Skeletal muscle satellite cell (primary cell): ENCODE data around the gene SEM1.
"Not testable (repeated sequence)": the region's sequence is repeated elsewhere in the genome, so short reads cannot be mapped to it uniquely, and the experiment has no call there.

Experiments used
- H3K27me3 ChIP-seq: 2 replicates; pipeline ENCODE4 v1.7.0; 2013; ENCODE audit warnings: low read length; ENCODE audit not compliant: control insufficient read depth, insufficient read depth
- H3K36me3 ChIP-seq: 2 replicates; pipeline ENCODE4 v1.7.0; 2013; ENCODE audit warnings: mild to moderate bottlenecking, control low read depth, low read length; ENCODE audit not compliant: insufficient read depth
- H3K4me1 ChIP-seq: 2 replicates; pipeline ENCODE4 v1.7.0; 2013; ENCODE audit warnings: low read length; ENCODE audit not compliant: control insufficient read depth, insufficient read depth
- H3K4me2 ChIP-seq: 2 replicates; pipeline ENCODE4 v1.7.0; 2013; ENCODE audit warnings: mild to moderate bottlenecking, low read length
- H3K4me3 ChIP-seq: 2 replicates; pipeline ENCODE4 v1.7.0; 2013; ENCODE audit warnings: low read length
- H3K9ac ChIP-seq: 2 replicates; pipeline ENCODE4 v1.7.0; 2013; ENCODE audit warnings: mild to moderate bottlenecking, low read depth, low read length, moderate library complexity
- H3K9me3 ChIP-seq: replicated peaks from 2 replicates; pipeline ENCODE4 v1.7.0; 2013; ENCODE audit warnings: mild to moderate bottlenecking, control low read depth, low read length

SEM1 gene

DNA sequence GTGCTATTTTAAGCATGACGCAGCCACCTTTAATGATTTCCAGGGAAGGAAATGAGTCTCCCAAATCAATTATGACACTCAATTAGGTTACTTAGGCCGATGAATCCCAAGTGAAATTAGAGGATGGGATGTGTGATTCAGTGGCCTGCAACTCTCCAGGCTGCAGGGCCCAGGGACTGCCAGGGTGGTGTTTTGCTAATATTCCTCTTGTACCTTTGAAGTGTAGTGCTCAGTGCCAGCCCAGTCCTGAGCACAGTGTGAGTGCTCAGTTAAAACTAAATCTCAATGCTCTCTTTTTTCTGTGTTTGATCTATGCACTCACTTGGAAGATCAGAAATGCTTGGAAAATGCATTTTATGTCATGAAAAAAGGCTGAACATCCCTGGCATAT is 51.6 kb downstream of the SEM1 start:
- no peaks in the 10 kb centered on the region for H3K4me1 ChIP-seq
- H3K4me3 ChIP-seq: no peak overlapping the region
- H3K4me2 ChIP-seq: no peak overlapping the region
- no peaks in the 10 kb centered on the region for H3K9me3 ChIP-seq
- H3K36me3 ChIP-seq: no peaks in the 10 kb centered on the region
- H3K27me3 ChIP-seq: no peaks in the 10 kb centered on the region
- H3K9ac ChIP-seq: no peak overlapping the region

DNA sequence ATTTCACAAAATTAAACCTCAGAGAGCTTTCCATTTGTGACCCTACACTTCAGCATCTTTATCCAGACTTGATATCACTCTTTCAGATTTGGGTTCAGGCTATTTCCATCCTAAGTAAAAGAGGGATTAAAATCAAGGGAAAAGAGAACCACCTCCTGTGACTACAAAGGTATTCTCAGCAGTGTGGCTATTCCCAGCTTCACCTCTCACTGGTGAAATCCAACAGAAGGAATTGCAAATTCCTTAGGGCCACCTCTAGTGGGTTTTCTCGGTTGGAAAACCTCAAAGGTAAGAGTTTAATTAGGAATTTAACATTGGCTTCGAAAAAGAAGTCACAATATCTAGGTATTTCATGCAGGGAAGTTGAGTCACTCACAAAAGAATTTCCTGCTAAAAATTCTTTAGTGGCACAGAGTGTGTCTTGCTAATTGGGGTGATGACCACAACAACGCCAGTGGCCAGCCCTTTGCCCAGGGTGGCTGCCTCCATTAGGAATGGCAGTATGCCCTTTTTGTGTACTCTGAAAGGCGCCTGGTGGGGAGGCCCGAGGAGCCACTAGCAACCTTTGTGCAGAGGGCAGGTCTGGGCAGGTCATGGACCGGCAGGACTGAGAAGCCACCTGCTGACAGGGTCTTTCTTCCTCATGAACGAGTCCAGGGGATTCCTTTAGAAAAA is 52.2 kb downstream of the SEM1 start:
- no peak overlapping the region for H3K4me2 ChIP-seq
- no peaks in the 10 kb centered on the region for H3K27me3 ChIP-seq
- no peak overlapping the region for H3K9ac ChIP-seq
- no peak overlapping the region for H3K4me3 ChIP-seq
- H3K36me3 ChIP-seq: no peaks in the 10 kb centered on the region
- no peaks in the 10 kb centered on the region for H3K4me1 ChIP-seq
- H3K9me3 ChIP-seq: no peaks in the 10 kb centered on the region

DNA sequence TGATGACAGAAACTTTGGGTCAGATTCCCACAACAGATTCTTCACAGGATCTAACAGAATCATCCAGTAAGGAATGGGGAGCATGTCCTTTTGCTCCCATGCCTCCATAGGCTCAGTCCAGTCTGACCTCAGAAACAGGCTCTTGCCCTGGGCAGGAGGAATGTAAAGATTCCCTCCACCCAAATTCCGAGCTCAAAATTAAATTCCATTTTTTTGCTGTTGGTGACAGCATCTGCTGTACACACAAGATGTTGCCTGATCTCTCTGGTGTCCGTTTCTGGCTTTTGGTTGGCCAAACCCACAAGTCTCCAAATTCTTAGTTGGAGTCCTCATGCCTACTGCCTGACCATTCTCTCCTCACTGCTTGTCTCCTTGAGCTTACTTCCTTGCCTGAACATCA is 53.7 kb downstream of the SEM1 start:
- Histone ChIP-seq H3K27me3 (no peaks in the 10 kb centered on the region), H3K36me3 (no peaks in the 10 kb centered on the region), H3K4me3 (no peak overlapping the region)

DNA sequence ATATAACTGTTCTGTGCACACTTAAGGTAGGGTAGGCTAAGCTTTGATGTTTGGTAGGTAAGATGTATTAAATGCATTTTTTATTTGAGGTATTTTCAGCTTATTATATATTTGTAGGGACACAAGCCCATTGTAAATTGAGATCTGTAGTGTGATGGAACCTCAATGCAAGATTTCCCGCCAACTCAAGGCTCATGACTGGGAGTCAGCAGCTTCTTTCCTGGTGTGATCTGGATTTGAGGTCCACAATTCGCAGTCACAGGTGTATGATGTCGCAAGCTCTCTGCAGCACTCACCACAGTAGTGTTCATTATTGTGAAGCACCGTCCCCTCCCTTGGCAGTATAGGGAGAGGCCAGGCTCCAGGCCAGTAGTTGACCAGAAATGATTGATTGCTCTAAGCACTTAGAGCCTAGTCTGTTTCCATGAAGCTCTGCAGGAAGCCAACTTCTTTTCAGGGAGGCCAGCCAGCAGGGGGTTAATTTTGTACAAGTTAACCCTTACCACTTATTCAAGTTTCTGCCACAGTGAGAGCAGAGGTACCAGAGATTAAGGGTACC is 54.9 kb downstream of the SEM1 start:
- H3K4me3 ChIP-seq: no peak overlapping the region
- no peaks in the 10 kb centered on the region for H3K4me1 ChIP-seq
- H3K36me3 ChIP-seq: no peaks in the 10 kb centered on the region
- no peaks in the 10 kb centered on the region for H3K27me3 ChIP-seq
- H3K9me3 ChIP-seq: no peaks in the 10 kb centered on the region
- no peak overlapping the region for H3K9ac ChIP-seq
- H3K4me2 ChIP-seq: no peak overlapping the region

More for the DNA sequence above, 53.7 kb downstream of the SEM1 start:
- no peaks in the 10 kb centered on the region for H3K9me3 ChIP-seq
- H3K4me2 ChIP-seq: no peak overlapping the region
- H3K4me1 ChIP-seq: no peaks in the 10 kb centered on the region
- no peak overlapping the region for H3K9ac ChIP-seq

DNA sequence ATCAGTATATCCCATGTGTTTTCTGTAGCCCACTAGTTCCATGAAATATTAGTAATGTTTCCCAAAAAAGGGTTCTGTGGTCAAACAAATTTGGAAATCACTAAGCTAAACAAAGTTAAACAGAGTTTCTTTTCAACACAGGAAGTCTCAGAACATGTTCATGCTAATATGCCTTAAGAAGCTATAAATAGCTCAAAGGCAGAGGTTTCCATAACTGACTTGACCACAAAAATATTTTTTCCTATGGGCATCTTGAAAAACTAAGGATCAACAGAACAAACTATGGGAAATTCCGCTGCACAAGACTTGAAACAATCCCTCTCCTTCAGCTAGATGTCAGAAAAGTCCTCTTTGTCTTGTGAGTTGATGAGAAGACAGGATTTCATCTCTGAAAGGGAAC is 59.7 kb downstream of the SEM1 start:
- H3K4me2 ChIP-seq: no peak overlapping the region
- H3K27me3 ChIP-seq: no peaks in the 10 kb centered on the region
- H3K4me1 ChIP-seq: no peaks in the 10 kb centered on the region
- H3K4me3 ChIP-seq: no peak overlapping the region
- H3K9me3 ChIP-seq: no peaks in the 10 kb centered on the region
- no peak overlapping the region for H3K9ac ChIP-seq
- no peaks in the 10 kb centered on the region for H3K36me3 ChIP-seq

GRCh38 chr7:96648784-96649183 is 60.9 kb downstream of the SEM1 start:
- Histone ChIP-seq H3K36me3 (no peaks in the 10 kb centered on the region), H3K4me2 (no peak overlapping the region), H3K27me3 (no peaks in the 10 kb centered on the region), H3K9me3 (no peaks in the 10 kb centered on the region), H3K4me1 (no peaks in the 10 kb centered on the region), H3K4me3 (no peak overlapping the region), H3K9ac (no peak overlapping the region)

- no peaks in the 10 kb centered on the region for H3K36me3 ChIP-seq
- no peak overlapping the region for H3K9ac ChIP-seq
- H3K4me1 ChIP-seq: no peaks in the 10 kb centered on the region
- H3K9me3 ChIP-seq: no peaks in the 10 kb centered on the region
- H3K27me3 ChIP-seq: no peaks in the 10 kb centered on the region
- no peak overlapping the region for H3K4me2 ChIP-seq
- H3K4me3 ChIP-seq: no peak overlapping the region
Observed at GRCh38 chr7:96647733-96648132, 61.9 kb downstream of the SEM1 start.

- Histone ChIP-seq H3K9me3 (no peaks in the 10 kb centered on the region), H3K4me2 (no peak overlapping the region), H3K27me3 (no peaks in the 10 kb centered on the region), H3K36me3 (no peaks in the 10 kb centered on the region), H3K4me3 (no peak overlapping the region), H3K4me1 (no peaks in the 10 kb centered on the region), H3K9ac (no peak overlapping the region)
Observed at GRCh38 chr7:96645084-96645483, 64.6 kb downstream of the SEM1 start.

DNA sequence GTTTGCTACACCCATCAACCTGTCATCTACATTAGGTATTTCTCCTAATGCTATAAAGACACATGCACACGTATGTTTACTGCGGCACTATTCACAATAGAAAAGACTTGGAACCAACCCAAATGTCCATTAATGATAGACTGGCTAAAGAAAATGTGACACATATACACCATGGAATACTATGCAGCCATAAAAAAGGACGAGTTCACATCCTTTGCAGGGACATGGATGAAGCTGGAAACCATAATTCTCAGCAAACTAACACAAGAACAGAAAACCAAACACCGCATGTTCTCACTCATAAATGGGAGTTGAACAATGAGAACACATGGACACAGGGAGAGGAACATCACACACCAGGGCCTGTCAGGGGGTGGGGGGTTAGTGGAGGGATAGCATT is 66.2 kb downstream of the SEM1 start:
- not testable (repeated sequence) for H3K4me1 ChIP-seq, H3K4me3 ChIP-seq, H3K9ac ChIP-seq, H3K27me3 ChIP-seq, H3K4me2 ChIP-seq, H3K36me3 ChIP-seq, H3K9me3 ChIP-seq

GRCh38 chr7:96640054-96640453 is 69.6 kb downstream of the SEM1 start:
- no peak overlapping the region for H3K9ac ChIP-seq
- H3K9me3 ChIP-seq: no peaks in the 10 kb centered on the region
- H3K36me3 ChIP-seq: no peaks in the 10 kb centered on the region
- no peaks in the 10 kb centered on the region for H3K4me1 ChIP-seq
- no peak overlapping the region for H3K4me3 ChIP-seq
- no peaks in the 10 kb centered on the region for H3K27me3 ChIP-seq
- no peak overlapping the region for H3K4me2 ChIP-seq
